Endothelial cell of umbilical vein (primary cell): ENCODE data around the gene HNRNPH2. TPM values are rescaled to one million over a fixed set of nuclear protein-coding genes. Genes with fewer than 3 reads are reported as not detected.

Experiments used
- BruUV-seq: library from RNA; stranded (reverse); fragments of 400-500 nt; replicated peaks from 2 replicates; lab custom pipeline; 2021; lab: Mats Ljungman, UMichigan
- CTCF ChIA-PET: fragments of 300-600, 350-600 bp; sonication (Branson Sonifier 250); formaldehyde crosslinking; loops from one replicate; lab custom pipeline; 2021; ENCODE audit warnings: antibody characterized with exemption, inconsistent platforms; lab: Charles Lee
- POLR2A ChIA-PET: fragments of 300-600, 350-600 bp; sonication (Branson Sonifier 250); formaldehyde crosslinking; loops from one replicate; lab custom pipeline; 2021; ENCODE audit warnings: antibody characterized with exemption, inconsistent platforms; lab: Charles Lee
- DNase-seq: peaks from one replicate; pipeline ENCODE4 v3.0.0-alpha.2; 2011; ENCODE audit warnings: low read depth, low spot score
- FAIRE-seq: peaks from 2 replicates; lab custom pipeline; 2011; peaks lifted over from hg19 to GRCh38; lab: Jason Lieb, UNC
- H2AFZ ChIP-seq: 2 replicates; pipeline ENCODE4 v1.6.0; 2012; ENCODE audit warnings: low read depth, low read length, control low read depth, inconsistent platforms
- H3K27ac ChIP-seq: 2 replicates; pipeline ENCODE4 v1.5.1; 2011; ENCODE audit warnings: low read depth, mild to moderate bottlenecking, control low read depth, low read length, moderate library complexity; ENCODE audit not compliant: insufficient read depth
- H3K27me3 ChIP-seq, 2 experiments: 2 replicates each; pipeline versions ENCODE4 v1.6.0 to v1.6.1; 2011; ENCODE audit warnings: low read length in 2 of 2, mixed read lengths in 1 of 2; ENCODE audit not compliant: control insufficient read depth in 2 of 2, insufficient read depth in 2 of 2
- H3K36me3 ChIP-seq, 2 experiments: 2 replicates in 1 of 2; 3 replicates in 1 of 2; pipeline ENCODE4 v1.5.1; 2011; ENCODE audit warnings: low read length in 2 of 2, mild to moderate bottlenecking in 1 of 2, moderate library complexity in 1 of 2; ENCODE audit not compliant: control insufficient read depth in 2 of 2, insufficient read depth in 2 of 2; ENCODE audit errors: extremely low read depth in 1 of 2
- H3K4me1 ChIP-seq: 3 replicates; pipeline ENCODE4 v1.5.1; 2011; ENCODE audit warnings: mild to moderate bottlenecking, low read length; ENCODE audit not compliant: control insufficient read depth, insufficient read depth; ENCODE audit errors: extremely low read depth
- H3K4me2 ChIP-seq: 2 replicates; pipeline ENCODE4 v1.6.1; 2011; ENCODE audit warnings: low read length, control low read depth, mixed read lengths; ENCODE audit not compliant: insufficient read depth
- H3K4me3 ChIP-seq, 3 experiments: fragments of 200-600 bp in 1 of 3; sonication (generic), shearing (Covaris generic) in 1 of 3; replicated peaks in 1 of 3; 2 replicates each; pipeline ENCODE4 v1.5.1; 2011 to 2016; ENCODE audit warnings: control low read depth in 3 of 3, low read length in 3 of 3, mild to moderate bottlenecking in 2 of 3, inconsistent platforms in 1 of 3, low read depth in 1 of 3, moderate library complexity in 1 of 3; ENCODE audit not compliant: insufficient read depth in 1 of 3
- H3K79me2 ChIP-seq: 2 replicates; pipeline ENCODE4 v1.6.0; 2012; ENCODE audit warnings: low read length, inconsistent platforms; ENCODE audit not compliant: control insufficient read depth, insufficient read depth
- H3K9ac ChIP-seq: replicated peaks from 2 replicates; pipeline ENCODE3; 2011; ENCODE audit warnings: low read length, control low read depth; ENCODE audit not compliant: insufficient read depth; ENCODE audit errors: extremely low read depth
- H3K9me1 ChIP-seq: replicated peaks from 3 replicates; pipeline ENCODE4 v1.6.0; 2011; ENCODE audit warnings: mild to moderate bottlenecking, low read length; ENCODE audit not compliant: control insufficient read depth, insufficient read depth; ENCODE audit errors: extremely low read depth
- H3K9me3 ChIP-seq: replicated peaks from 2 replicates; pipeline ENCODE4 v1.5.1; 2012; ENCODE audit warnings: low read length, inconsistent platforms; ENCODE audit not compliant: control insufficient read depth, insufficient read depth
- H4K20me1 ChIP-seq: replicated peaks from 2 replicates; pipeline ENCODE3; 2011; ENCODE audit warnings: mild to moderate bottlenecking, low read length; ENCODE audit not compliant: control insufficient read depth, insufficient read depth; ENCODE audit errors: extremely low read depth
- CTCF ChIP-seq, 2 donors: IDR thresholded peaks; 1 replicate in 1 of 2; 2 replicates in 1 of 2; pipeline ENCODE4 v1.5.1; 2011; ENCODE audit warnings: low read length in 2 of 2, mild to moderate bottlenecking in 2 of 2, moderate library complexity in 2 of 2, control low read depth in 1 of 2, inconsistent platforms in 1 of 2, low read depth in 1 of 2; ENCODE audit not compliant: insufficient read depth in 1 of 2; ENCODE audit errors: extremely low read depth in 1 of 2
- EZH2 ChIP-seq: IDR thresholded peaks from 2 replicates; pipeline ENCODE4 v1.6.1; 2012; ENCODE audit warnings: borderline replicate concordance, low read depth, mild to moderate bottlenecking, moderate library complexity, low read length, inconsistent platforms; ENCODE audit not compliant: severe bottlenecking
- FOS ChIP-seq: IDR thresholded peaks from 2 replicates; pipeline ENCODE4 v1.6.1; 2011; ENCODE audit warnings: mild to moderate bottlenecking, low read length, moderate library complexity, borderline replicate concordance; ENCODE audit not compliant: insufficient read depth
- GATA2 ChIP-seq: IDR thresholded peaks from 2 replicates; pipeline ENCODE4 v1.7.0; 2011; ENCODE audit warnings: low read depth, mild to moderate bottlenecking, moderate library complexity, mixed read lengths, low read length; ENCODE audit not compliant: insufficient read length, insufficient read depth
- JUN ChIP-seq: IDR thresholded peaks from 2 replicates; pipeline ENCODE4 v1.6.1; 2011; ENCODE audit warnings: borderline replicate concordance, low read depth; ENCODE audit not compliant: insufficient read length, insufficient read depth
- MAX ChIP-seq: IDR thresholded peaks from 2 replicates; pipeline ENCODE4 v1.6.1; 2011; ENCODE audit not compliant: insufficient read depth, insufficient read length
- MYC ChIP-seq: IDR thresholded peaks from one replicate; pipeline ENCODE4 v1.6.1; 2011; ENCODE audit warnings: mild to moderate bottlenecking, low read depth, low read length
- POLR2A ChIP-seq: IDR thresholded peaks from 2 replicates; pipeline ENCODE4 v1.6.1; 2012; ENCODE audit warnings: low read depth, mild to moderate bottlenecking, control low read depth, low read length
- POLR2AphosphoS5 ChIP-seq: IDR thresholded peaks from 2 replicates; pipeline ENCODE4 v1.6.1; 2012; ENCODE audit warnings: low read depth, mild to moderate bottlenecking, control low read depth, low read length, moderate library complexity; ENCODE audit not compliant: insufficient read depth
- dilution Hi-C: fragments of 300-500 bp; cut with MboI; formaldehyde crosslinking; loops from one replicate; pipeline ENCODE4 v1.15.0; 2019; ENCODE audit warnings: low sequenced_read_pairs; ENCODE audit not compliant: extremely low pct_ligation_motif_present
- intact Hi-C: fragments of 100-400 bp; cut with micrococcal nuclease; formaldehyde crosslinking; loops from one replicate; pipeline ENCODE4 v1.10.0; 2022
- polyA plus RNA-seq, 4 experiments: library from polyadenylated mRNA; depleted of rRNA in 3 of 4; stranded (reverse) in 3 of 4; unstranded in 1 of 4; fragments of >200 nt; gene quantifications; 2 replicates each; pipeline versions ENCODE4 v1.2.1 to v1.2.3, GENCODE V29; 2011 to 2012; ENCODE audit warnings: missing spikeins in 1 of 4
- total RNA-seq: library from RNA; stranded (reverse); gene quantifications from 2 replicates; pipeline ENCODE4 v1.2.3, GENCODE V29; 2021

HNRNPH2 gene
- total and polyA plus RNA-seq, 2 donors (not counting 3 experiments of a cell fraction or from before 2014, with no cell fraction given), result 29.3 to 59.1 TPM

GRCh38 chrX:101430457-101431078 lies 22.5 kb downstream of the HNRNPH2 start:
- no TSS peak for BruUV-seq
- no peaks in the 10 kb centered on the region for H3K27me3 ChIP-seq
- FAIRE-seq (no peak), DNase-seq (no peak)
- POLR2A ChIA-PET, result no interaction called here
- CTCF ChIA-PET, result no interaction called here
- dilution Hi-C loops (no loop called here), intact Hi-C loops (no loop called here)
- H3K27ac ChIP-seq, result no peak overlapping the region
- no peak overlapping the region for H3K4me3 ChIP-seq
- peaks cover 0 to 2% of the 10 kb centered on the region in 2 experiments for H3K36me3 ChIP-seq
- H4K20me1 ChIP-seq, result no peaks in the 10 kb centered on the region
- TF ChIP-seq GATA2, result no peak
- TF ChIP-seq JUN, result no peak
- no peak for TF ChIP-seq MYC
- TF ChIP-seq EZH2, result no peak
- TF ChIP-seq POLR2A, result no peak
- no peak for TF ChIP-seq FOS
- no peak for TF ChIP-seq POLR2AphosphoS5
- TF ChIP-seq CTCF (IDR thresholded peaks at IDR 0.05; ENCODE audit: extremely low read depth in 1 of 2, insufficient read depth in 1 of 2, low read depth in 1 of 2, low read length in 2 of 2), result no peak
- no peak for TF ChIP-seq MAX
- no peak overlapping the region for H2AFZ ChIP-seq
- no peaks in the 10 kb centered on the region for H3K79me2 ChIP-seq
- no peaks in the 10 kb centered on the region for H3K4me1 ChIP-seq
- H3K9me3 ChIP-seq, result no peaks in the 10 kb centered on the region
- no peak overlapping the region for H3K9ac ChIP-seq
- no peak overlapping the region for H3K4me2 ChIP-seq
- H3K9me1 ChIP-seq, result no peaks in the 10 kb centered on the region
